Ureter (tissue), 1 donor: ENCODE data around the gene ARNT2. TPM values are rescaled to one million over a fixed set of nuclear protein-coding genes. Genes with fewer than 3 reads are reported as not detected.

Experiments
- DNase-seq: peaks from one replicate; pipeline ENCODE4 v3.0.0-alpha.2; 2020; ENCODE audit warnings: low spot score
- total RNA-seq: library from RNA; stranded (reverse); gene quantifications from one replicate; pipeline ENCODE4 v1.2.4, GENCODE V29; 2023
- donor health status: DM: yes; HTN: yes; CAD: no.

Gene ARNT2
- total RNA-seq, 1 donor from 2014 or later = 7.2 TPM

DNA sequence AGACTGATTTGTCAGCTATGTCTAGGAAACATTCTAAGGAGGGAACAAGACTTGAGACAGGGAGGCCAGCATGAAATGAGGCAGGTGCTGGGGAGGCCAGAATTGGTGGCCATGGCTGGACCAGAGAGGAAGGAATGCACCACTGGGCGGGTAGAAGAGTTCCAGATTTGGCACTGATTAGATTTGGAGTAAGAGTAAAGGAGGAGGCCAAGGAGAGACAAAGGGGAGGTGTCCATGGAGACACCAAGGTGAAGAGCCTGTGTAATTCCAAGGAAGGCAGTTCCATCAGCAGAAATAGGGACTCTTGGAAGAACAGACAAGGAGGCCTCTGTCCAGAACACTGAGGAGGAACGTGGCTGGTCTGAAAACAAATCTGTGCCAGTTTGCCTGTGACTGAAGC lies 1.8 kb downstream of the ARNT2 start:
- no peak for DNase-seq

GRCh38 chr15:80411788-80412288 lies 7.7 kb downstream of the ARNT2 start:
- DNase-seq = no peak

GRCh38 chr15:80414546-80415357 lies 10.6 kb downstream of the ARNT2 start:
- no peak for DNase-seq

DNA sequence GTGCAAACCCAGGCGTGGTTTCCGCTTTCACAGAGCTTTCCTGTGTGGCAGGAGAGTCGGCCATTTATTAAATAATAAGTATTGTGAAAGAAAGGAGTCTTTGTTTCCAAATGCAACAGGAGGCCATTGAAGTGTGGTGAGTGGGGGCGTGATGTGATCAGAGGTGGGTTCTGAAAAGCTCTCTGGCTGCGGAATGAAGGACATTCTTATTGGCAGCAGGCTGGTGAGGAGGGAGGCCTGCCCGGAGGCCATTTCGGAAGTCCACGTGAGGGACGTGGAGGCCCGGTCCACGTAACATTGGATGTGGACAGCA lies 11.1 kb downstream of the ARNT2 start:
- DNase-seq = no peak

GRCh38 chr15:80416702-80417101 lies 12.5 kb downstream of the ARNT2 start:
- DNase-seq = no peak

DNA sequence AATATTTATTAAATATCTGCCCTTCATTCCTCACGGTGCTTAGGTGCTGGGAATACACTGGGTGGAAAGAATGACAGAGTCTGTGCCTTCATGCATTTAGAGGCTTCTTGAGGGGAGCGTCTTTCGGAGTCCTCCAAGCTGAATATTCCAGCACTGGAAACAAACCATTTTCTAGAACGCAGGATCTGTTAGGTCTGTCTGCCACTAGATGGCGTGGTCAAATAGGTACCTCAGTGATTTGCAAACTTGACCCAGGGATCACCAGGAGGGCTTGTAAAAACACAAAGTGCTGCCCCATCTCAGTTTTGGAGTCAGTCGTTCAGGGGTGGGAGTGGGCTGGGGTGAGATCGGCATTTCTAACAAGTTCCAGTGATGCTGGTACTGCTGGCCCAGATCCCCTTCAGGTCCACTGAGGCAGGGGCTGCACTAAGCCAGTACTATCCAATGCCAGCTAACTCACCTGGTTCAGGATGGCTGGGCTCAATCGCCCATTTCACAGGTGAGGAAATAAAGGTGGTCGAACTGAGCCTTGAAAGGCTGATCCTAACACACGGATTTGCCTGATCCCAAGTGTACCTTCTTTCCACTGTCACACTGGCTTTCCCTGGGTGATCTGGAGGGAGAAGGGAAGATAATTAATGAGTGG lies 14.8 kb downstream of the ARNT2 start:
- no peak for DNase-seq

DNA sequence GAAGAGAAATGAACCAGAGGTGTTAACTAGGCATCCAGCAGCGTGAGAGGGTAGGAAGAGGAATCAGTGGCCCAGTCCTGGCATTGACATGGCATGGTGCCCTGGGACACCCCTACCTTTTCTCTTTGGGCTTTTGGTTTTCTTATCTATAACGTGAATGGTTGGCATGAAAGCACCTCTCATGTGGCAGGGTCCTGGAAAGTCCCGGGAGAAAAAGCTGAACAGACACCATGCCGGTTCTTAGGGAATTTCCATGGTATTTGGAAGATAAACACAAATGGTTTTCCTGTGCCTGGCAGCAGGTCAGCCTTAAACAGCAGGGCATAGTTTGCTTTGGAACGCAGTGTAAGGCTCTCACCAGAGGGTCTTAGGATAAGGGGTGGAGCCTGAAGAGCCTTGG lies 15.4 kb downstream of the ARNT2 start:
- no peak for DNase-seq

DNA sequence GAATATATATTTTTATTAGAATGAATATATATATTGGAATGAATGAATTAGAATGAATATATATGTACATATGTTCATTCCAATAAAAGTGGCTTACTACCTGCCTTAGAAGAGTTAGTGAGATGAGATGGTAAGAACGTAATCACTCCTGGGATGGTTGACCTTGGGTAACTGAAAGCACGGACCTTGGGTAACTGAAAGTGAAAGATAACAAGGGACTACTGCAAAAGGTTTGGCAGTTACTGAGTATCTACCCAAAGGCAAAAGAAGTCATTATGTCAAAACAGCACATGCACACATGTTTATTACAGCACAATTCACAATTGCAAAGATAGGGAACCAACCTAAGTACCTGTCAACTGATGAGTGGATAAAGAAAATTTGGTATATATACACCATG lies 16.5 kb downstream of the ARNT2 start:
- no peak for DNase-seq

DNA sequence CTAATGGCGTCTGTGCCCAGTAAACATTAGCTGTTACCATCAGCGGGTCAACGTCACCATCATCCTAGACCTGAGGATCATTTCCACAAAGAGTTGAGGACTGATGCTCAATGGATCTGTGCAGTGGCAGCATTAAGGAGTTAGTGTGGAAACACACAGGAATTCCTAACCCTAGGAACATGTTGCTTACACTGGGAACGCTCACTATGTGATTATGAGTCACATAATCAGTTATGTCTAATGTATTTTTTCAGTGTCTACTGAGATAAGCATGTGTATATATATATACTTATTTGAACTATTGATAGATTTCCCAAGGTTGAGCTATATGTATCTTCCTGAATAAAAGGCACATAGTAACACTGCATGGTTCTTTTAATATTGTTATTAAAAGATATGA lies 19.0 kb downstream of the ARNT2 start:
- DNase-seq = no peak

- DNase-seq = no peak
Observed at GRCh38 chr15:80424381-80424780, 20.2 kb downstream of the ARNT2 start.

DNA sequence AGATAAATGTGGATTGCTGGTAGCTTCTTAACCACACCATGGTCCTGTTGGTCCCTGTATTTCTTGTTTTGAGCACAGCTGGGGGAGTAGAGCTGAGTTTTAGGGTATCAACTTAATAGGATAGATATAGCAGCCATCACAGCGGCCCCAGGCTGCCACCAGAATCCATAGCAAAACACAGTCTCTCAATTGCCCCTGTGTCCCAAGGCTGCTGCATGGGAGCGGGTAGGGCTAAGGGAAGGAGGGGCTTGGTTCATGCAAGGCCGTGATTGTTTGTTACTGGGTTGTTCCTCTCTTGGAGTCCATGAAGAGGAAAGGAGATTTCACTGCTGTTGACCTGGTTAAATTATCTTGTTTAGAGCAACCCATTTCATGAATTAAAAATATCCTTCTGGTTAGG lies 22.1 kb downstream of the ARNT2 start:
- DNase-seq = no peak

- no peak for DNase-seq
Observed at GRCh38 chr15:80429964-80430363, 25.8 kb downstream of the ARNT2 start.

GRCh38 chr15:80431635-80432344 lies 27.6 kb downstream of the ARNT2 start:
- no peak for DNase-seq

GRCh38 chr15:80432345-80432702 lies 28.1 kb downstream of the ARNT2 start:
- no peak for DNase-seq

DNA sequence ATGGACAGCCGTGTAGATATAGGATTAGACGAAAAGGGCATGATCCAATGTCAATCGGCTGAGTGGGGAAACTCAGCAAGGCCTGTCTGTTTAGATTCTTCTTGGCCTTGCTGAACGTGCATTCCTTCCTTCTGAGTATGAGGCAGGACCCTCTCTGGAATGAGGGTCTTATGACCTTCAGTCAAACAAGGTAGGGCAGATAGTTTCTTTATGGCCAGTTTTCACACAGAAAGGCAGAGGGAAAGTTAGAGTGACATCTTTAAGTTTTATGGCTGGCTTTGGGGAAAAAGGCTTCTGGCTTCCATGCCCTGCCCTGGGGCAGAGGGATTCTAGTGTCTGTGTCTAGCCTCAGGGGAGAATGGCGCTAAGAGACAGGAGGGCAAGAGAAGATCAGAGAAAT lies 29.7 kb downstream of the ARNT2 start:
- no peak for DNase-seq

- peak; percentile 27 for DNase-seq
Observed at GRCh38 chr15:80434926-80435720, 30.9 kb downstream of the ARNT2 start.

GRCh38 chr15:80436511-80437307 lies 32.5 kb downstream of the ARNT2 start:
- peak; percentile 41 for DNase-seq

GRCh38 chr15:80437334-80437891 lies 33.2 kb downstream of the ARNT2 start:
- peak; percentile 17 for DNase-seq

- DNase-seq = no peak
Observed at GRCh38 chr15:80439140-80439539, 35.0 kb downstream of the ARNT2 start.

- DNase-seq = peak; percentile 10
Observed at GRCh38 chr15:80440024-80440423, 35.8 kb downstream of the ARNT2 start.

GRCh38 chr15:80441041-80441440 lies 36.9 kb downstream of the ARNT2 start:
- DNase-seq = no peak
